HG02870 (cell line): ENCODE results near the gene C1orf35.

ENCODE experiments used
- ATAC-seq: cut with Tn5 transposase; IDR thresholded peaks from one replicate; pipeline ENCODE4 v1.9.1; 2021; ENCODE audit warnings: mild to moderate bottlenecking, moderate library complexity; ENCODE audit not compliant: unreplicated experiment

Gene C1orf35

DNA sequence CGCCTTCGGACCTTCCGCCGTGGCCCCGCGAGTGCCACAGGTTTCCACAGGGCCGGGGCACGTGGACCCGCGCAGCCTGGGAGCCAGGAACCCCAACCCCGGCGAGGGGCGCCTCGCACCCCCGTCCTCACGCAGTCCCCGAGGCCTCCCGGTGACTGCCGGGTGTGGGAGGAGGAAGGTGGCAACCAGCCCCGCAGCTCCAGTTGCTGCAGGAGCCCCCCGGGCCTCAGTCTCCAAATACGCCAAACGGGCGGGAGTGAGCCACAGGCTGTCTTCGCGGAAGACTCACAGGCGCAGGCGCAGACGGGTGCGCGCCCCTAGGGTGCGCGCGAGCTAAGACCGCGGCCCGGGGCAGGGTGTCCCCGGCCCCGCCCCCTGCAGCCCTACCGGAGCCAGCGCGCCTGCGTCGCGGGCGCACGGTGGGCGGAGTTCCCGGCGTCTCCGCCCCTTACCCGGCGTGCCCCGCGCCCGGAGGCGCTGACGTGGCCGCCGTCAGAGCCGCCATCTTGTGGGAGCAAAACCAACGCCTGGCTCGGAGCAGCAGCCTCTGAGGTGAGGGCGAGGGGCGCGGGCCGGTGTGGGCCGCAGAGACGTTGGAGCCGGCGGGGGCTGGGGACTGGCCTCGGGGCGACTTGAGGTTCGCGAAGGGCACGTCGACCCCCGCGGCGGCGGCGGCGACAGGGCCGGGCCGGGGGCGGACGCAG is 20.8 kb downstream of the C1orf35 start, which contains the start of gene ARF1:
Gene ARF1, plus strand, starts transcription at position 495 of the 704 bp plus-strand sequence. CDS start 14,407 bp downstream, outside the sequence.
- ATAC-seq, result peak; percentile 61

DNA sequence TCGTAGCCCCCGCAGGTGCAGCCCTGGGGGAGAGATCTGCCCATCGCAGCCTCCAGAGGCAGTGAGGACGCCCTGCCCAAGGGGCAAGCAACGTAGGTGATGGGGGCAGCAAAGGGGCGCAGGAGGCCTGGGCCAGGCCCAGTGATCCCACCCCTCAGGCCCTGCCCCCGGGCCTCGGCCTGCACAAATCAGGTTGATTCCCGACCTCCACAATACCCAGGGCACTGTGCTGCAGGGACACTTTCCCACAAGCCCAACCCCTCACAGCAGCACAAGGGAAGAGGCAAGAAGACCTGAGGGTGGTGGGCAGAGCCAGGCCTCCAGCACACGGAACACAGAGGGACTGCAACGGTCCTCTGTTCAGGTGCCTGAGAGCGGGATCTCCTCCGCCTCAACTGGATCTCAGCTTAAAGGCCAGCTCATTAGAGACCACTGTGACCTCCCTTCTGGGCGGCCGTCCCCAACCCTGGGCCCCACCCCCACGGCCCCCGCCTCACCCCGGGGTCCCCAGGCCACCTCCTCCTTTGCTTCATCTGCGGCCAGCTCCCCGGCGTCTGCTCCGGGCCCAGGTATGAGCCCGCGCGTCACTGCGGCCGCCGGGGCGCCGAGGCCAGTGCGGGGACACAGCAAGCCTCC is 21.4 kb downstream of the C1orf35 start:
- ATAC-seq, result peak; percentile 24

DNA sequence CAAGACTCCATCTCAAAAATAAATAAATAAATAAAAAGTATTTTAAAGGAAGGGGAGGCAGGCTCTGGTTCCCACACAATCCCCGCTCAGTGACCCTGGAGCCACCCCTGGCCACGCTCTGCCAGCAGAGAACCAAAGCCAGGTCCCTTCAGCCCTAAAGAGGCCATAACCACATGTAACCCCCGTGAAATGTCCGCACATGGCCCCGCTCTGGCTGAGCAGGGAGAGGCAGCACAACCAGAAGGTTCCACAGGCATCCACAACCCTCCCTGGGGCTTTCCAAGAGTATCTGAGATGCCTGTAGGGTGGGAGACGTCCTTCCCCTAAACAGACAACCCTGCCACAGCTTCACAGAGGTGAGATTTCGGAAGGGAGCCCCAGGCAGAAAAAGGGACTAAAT is 22.0 kb downstream of the C1orf35 start:
- ATAC-seq, result no peak

DNA sequence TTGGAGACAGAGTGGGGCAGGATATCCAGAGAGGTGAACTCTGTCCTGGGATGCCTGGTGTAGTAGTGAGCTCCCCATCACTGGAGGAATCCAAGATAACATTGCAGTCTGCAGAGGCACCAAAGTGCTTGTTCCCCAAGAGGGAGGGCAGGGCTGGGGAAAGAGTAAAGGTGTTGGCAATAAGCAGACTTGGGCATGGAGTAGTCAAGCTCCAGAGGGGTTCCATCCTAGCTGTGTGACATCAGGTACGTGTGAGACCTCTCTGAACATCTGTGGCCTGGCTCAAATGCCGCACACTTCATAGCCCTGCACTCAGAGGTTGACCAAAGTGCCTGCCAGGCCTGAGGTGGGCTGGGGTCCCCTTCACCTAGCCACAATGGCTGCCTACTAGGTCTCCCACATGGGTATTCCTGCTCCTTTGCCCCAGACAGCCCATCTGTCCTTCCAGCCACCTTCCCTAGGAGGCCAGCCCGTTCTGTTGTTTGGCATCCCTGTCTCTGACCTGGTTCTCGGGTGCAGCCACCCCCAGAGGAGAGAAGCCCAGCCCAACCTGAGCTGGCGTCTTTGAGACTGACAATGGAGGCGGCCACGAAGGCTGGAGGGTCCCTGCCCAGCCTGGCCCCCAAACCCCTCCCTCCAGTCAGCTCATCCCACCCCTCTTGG is 23.4 kb downstream of the C1orf35 start:
- ATAC-seq, result no peak

DNA sequence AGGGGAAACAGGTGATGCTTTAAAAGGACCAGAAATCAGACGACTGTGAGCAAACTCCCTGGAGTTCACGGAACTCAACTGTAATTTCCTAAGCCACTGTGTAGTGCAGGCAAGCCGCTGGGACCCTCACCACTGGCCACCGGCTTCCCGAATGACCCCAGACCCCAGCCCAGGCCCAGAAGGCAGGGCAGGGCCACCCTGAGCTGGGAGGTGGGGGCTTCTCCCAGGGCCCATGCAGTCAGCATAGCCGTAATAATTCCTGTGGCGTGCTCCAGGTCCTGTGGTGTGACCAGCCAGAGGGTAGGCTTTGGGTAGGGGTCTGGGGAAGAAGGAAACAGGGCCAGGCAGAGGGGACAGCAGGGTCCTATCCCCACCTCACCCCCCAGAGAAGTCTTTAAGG is 24.1 kb downstream of the C1orf35 start:
- no peak for ATAC-seq

DNA sequence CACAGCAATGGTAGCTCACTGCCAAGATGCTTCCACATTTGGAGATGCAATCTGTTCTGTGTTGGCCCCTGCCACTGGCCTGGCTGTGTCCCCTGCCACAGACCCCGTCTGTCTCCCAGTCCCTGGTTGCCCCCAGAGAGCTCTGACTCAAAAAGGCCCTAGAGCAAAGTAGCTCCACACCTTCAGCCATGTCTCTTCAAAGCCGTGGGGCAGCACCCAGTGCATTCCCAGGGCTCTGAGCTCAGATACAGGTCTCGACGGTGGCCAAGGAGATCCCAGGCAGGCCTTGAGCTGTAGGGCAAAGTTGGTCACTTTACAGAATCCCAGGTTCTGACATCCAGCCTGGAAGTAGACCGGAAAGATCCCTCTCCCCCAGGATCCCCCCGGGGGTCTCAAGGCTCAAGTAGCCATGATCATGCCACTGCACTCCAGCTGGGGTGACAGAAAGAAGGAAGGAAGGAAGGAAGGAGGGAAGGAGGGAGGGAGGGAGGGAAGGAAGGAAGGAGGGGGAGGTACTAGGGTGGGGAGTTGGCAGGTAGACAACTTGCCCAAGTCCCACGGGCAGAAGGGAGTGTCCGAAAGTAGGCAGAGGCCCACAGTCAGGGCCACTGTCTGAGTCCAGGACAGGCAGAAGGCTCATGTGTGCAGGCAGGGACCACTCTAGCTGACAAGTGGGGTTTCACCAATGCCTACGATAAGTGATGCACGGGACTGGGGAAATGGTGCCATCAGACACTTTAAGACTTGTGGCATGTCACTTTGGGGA is 25.4 kb downstream of the C1orf35 start:
- ATAC-seq, result no peak

DNA sequence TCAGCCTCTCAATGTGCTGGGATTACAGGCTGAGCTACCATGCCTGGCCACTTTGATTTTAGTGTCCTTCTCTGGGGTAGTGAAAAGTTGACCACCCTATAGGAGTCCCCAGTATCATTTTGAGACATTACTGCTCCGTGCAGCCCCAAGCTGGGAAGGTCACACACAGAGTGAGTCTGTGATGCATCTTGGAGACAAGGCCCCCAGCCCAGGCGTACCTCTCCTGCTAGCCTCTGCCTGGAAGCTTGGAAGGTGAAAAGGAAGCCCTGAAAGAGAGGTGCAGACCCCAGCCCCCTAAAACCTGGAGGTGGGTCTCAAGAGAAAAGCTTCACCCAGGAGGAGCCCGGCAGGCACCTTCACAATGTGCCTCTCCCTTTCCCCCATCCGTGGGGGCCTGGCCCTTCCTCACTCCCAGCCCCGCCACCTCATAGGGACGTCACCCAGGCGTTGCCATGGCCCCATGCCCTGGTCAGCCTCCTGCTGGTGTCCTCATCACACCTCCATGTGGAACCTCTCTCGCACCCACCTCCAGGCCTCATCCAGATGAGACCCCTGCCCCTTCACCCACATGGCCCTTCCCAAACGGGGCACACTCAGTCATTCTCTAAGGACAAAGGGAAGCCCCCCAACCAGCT is 26.2 kb downstream of the C1orf35 start:
- no peak for ATAC-seq

DNA sequence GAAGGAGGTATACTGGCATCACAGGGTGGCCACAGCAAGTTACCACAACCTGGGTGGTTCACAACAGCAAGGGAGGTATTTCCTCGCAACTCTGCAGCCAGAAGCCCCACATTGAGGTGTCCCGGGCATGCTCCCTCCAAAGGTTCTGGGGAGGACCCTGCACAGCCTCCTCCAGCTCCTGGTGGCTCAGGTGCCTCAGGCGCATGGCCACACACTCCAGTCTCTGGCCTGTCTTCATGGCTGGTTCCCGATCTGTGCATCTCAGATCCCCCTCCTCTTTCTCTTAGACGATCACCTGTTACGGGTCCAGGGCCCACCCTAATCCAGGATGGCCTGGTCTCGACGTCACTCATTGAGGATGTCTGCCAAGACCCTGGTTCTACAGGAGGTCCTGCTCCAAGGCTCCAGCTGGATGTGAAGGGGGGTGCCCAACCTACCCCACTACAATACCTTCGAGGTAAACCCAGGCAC is 27.3 kb downstream of the C1orf35 start:
- ATAC-seq, result no peak

DNA sequence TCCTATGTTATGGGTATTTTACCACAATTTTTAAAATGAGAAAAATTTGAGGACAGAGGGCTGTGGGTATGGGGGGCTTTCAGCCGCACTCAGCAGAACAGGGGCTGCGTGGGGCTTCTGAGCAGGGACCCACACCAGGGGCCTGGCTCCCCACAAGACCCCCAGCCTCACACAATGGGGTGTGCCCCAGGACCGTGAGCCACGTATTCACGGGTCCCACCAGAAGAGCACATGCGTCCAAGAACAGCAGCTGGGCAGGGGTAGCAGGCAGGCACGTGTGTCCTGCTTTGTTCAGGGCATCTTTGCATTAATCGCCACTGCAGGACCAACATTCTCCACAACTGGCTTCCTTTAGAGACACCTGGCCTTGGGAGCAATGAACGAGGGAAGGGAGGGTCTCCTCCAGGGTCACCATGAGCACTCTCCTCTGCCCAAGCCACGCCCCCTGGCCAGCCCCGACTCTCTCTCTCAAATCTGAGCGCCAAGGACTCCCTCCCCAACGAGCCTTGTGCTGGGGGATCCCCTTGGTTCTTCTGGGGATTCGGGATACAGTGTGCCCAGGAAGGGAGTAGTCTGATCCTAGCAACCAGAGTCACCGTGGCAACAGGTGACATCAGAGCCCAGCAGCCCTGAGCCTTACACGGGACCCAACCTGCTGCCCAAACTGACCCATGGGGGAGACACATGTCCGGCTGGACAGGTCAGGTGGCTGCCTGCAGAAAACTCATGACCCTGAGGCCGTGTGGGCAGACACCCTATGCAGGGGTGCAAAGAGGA is 28.0 kb downstream of the C1orf35 start:
- no peak for ATAC-seq

DNA sequence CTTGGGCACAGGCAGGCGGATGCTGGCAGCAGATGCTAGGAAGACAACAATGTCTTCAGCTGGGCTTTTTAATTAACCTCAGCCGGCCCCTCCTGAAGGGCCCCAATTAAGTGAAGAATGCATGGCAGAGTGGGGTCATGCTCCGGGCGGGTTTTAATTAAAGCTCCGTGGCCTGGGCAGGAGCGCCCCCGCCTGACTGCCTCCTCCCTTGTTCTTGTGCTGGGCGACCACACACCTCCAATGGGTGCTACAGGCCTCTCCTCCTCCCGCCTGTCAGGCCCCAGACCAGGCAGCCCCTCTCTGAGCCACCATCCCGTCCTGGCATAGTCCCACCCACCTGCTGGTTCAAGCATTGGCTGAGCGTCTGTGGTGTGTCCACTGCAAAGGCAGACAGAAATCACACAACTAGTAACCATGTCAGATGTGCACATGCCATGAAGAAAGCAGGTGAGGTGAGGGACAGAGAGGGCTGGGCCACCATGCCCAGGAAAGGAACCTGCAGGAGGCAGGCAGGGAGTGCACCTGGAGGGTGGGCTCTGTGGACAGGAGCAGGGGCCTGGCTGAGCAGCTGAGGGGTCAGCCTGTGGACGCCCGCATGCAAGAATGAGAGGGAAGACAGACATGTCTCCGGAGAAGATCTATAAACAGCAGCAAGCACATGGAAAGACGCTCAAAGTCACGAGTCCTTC is 29.1 kb downstream of the C1orf35 start:
- no peak for ATAC-seq

DNA sequence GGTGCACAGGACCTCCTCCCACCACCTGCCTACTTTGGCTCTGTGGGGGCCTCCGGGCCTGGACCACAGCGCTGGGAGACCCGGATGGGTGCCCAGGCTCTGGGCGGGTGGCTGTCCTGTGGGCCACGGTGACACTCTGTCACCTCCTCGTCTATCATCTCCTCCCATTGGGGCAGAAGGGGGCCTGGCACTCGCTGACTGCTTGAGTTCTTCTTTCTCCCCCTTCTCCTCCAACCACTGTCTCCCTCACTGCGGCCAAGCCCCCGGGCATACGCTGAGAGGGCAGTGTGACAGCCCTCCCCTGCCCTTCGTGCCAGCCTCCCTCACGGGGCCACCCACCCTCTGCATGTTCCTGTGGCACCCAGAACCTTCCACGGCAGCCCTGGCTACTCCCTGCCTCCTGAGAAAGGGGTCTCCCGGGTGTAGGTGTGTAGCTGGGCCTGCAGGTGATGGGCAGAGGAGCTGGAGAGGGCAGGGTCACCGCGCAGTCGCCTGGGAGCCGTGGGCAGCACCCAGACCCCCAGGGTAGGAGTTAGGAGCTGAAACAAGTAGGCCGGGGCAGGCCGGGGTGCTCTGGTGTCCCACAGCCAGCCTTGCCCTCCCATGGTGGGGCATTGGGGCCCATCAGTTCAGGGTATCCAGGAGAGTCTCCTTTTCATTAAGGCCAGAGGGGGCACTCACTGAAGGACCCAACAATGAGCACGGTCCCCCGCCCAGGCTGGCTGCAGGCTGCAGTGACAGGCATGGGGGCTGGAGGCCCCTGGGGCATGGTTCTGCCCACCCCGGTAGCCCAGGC is 29.9 kb downstream of the C1orf35 start:
- no peak for ATAC-seq

DNA sequence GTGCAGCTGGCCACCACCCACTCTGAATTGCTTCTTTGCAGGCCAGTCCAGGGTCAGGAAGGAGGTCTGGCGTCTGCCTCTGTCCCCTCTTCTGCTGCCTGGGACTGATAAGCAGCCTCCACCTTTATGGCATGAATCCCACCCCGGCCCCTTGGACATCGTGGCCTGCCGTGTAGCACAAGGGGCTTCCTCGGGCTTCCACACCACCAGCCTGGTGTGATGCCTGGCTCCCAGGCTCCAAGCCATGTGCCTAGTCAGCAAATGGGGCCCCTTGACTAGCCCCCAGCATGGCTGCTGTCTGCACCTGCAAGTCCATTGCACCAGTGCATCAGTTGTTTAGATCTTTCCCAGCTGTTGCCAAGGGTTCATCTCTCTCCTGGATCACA is 30.5 kb downstream of the C1orf35 start:
- ATAC-seq, result no peak

DNA sequence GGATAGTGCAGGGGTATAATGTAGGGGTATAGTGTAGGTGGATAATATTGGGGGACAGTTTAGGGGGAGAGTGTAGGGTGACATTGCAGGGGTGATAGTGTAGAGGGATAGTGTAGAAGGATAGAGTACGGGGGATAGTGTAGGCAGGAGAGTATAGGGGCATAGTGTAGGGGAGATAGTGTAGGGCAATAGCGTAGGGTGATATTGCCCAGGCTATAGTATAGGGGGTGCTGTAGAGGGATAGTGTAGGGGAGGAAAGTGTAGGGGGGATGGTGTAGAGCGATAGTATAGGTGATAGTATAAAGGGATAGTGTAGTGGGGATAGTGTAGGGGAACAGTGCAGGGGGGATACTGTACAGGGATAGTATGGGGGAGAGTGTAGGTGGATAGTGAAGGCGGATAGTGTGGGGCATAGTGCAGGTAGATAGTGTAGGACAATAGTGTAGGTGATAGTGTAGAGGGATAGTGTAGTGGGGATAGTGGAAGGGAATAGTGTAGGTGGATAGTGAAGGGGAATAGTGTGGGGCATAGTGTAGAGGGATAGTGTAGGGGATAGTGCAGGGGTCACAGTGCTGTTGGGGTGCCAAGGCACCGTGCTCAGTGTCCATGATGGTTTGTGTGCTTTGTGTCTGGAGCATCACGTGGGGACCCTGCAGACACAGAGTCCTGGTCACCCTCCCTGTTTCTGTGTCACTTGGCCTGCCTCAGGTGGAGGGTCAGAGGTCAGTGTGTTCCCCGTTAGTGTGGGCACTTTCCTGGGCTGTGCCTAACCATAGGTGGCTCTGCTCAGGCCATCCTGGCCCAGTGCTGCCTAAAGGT is 31.1 kb downstream of the C1orf35 start:
- ATAC-seq, result no peak

DNA sequence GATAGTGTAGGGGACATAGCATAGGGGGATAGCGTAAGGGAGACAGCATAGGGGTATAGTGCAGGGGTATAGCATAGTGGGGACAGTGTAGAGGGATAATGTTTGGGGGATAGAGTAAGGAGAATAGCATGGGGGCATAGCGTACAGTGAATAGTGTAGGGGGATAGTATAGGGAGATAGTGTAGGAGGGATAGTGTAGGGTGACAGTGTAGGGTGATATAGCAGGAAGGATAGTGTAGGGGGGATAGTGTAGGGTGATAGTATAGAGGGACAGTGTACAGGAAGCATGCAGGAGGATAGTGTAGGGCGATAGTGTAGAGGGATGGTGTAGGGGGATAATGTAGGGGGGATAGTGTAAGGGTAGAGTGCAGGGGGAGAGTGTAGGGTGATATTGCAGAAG is 32.3 kb downstream of the C1orf35 start:
- no peak for ATAC-seq

DNA sequence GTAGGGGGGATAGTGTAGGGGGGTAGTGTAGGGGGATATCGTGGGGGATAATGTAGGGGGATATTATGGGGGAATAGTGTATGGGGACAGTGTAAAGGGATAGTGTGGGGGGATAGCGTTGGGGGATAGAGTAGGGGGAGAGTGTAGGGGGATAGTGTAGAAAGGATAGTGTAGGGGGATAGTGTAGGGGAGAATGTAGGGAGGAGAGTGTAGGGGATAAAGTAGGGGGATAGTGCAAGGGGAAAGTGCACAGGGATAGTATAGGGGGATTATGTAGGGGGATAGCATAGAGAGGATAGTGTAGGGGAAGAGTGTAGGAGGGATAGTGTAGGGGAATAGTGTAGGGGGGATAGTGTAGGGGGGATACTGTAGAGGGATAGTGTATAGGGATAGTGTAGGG is 33.0 kb downstream of the C1orf35 start:
- ATAC-seq, result no peak

DNA sequence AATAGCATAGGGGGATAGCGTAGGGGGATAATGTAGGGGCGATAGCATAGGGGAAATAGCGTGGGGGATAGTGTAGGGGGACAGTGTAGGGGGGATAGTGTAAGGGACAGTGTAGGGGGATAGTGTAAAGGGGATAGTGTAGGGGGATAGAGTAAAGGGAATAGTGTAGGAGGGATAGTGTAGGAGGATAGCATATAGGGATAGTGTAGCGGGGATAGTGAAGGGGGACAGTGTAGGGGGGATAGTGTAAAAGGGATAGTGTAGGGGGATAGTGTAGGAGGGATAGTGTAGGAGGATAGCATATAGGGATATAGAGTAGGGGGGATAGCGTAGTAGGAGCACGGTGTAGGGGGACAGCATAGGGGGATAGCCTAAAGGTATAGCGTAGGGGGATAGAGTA is 34.8 kb downstream of the C1orf35 start:
- ATAC-seq, result no peak

DNA sequence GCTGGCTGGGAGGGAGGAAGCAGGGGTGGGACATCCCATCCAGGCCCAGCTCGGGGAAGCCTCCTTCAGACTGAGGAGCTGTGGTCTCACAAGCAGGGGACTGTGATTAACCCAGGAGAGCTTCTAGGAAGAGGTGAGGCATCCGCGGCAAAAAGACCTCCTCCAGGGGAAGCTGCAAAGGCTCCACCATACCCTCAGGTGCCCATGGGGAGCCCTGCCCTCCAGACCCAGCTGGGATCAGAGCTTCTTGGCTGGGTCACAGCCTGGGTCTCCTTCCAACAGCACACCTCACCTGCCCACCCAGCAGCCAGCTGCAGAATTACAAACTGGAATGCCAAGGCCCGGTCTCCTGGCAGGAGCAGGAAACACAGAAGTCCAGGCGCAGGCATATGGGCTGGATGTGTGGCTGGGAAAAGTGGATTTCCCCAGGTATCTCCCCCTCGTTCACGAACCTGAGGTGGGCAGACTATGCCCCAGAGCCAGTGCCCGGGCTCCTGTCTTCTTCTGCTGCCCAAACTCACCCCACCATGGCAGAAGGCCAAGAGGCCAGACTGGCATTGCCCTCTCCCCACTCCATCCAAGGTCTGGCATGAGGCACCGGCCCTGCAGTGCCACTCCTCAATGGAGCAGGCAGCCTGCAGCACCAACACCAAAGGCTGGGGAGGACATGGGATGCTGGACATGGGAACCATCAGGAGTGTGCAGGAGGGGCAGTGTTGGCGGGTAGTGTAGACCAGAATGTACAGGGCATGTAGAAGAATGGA is 36.1 kb downstream of the C1orf35 start:
- no peak for ATAC-seq
